ENCODE measurements around the gene FBXL7.

GRCh38 chr5:15966651-15967050 is 466.7 kb downstream of the FBXL7 start:
- TF ChIP-seq CTCF (IDR thresholded peaks at IDR 0.05; ENCODE audit: borderline replicate concordance, extremely low read depth, low read length, poor library complexity, severe bottlenecking): no peak
- TF ChIP-seq EZH2 (IDR thresholded peaks at IDR 0.05; ENCODE audit: borderline replicate concordance, low read depth, low read length, severe bottlenecking): no peak

Data from DND-41 (cell line).